Thyroid gland (tissue), 4 donors: ENCODE data around the gene PAX5.

Source experiments
- POLR2A ChIP-seq, 2 donors: fragments of 450-650 bp; IDR thresholded peaks; one replicate each; pipeline ENCODE4 v1.6.1; 2017; ENCODE audit warnings: antibody characterized with exemption in 2 of 2, mild to moderate bottlenecking in 2 of 2, moderate library complexity in 1 of 2
- TF ChIP-seq, protein P1 (sequence below), 6 experiments: fragments of 200-600 bp in 3 of 6; fragments of 450-650 bp in 3 of 6; sonication (generic) in 3 of 6; IDR thresholded peaks; one replicate each; pipeline ENCODE4 v1.5.1; 2016 to 2019; ENCODE audit warnings: antibody characterized with exemption in 6 of 6, mild to moderate bottlenecking in 2 of 6, inconsistent platforms in 1 of 6, moderate library complexity in 1 of 6

DNA sequence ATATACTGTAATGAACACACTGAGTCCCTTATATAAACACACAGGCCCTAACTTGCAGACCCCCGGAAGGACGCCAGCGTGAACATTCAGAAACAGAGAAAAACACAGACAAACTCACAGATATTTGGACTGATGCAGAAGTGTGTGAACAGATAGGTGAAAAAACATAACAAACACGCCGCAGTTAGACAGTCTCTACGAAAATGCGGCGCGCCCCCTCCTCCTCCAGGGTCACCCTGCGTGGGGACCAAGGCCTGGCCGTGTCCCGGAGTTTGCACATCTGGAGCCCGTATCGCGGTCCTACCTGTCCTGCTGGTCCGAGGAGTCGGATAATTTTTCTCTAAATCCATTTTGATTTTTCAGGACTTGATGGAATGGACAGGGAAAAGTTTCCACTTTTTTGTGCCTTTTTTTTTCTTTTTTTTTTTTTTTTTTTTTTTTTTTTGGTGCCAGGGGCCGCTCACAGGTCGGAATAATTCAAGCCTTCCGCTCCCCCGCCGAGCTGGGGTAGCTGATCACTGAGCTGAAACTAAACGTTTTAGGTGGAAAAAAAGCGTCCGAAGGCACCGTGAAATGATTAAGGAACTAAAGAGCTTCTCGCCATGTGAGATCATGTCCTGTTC lies at the start of gene PAX5:
- TF ChIP-seq, protein P1, sequence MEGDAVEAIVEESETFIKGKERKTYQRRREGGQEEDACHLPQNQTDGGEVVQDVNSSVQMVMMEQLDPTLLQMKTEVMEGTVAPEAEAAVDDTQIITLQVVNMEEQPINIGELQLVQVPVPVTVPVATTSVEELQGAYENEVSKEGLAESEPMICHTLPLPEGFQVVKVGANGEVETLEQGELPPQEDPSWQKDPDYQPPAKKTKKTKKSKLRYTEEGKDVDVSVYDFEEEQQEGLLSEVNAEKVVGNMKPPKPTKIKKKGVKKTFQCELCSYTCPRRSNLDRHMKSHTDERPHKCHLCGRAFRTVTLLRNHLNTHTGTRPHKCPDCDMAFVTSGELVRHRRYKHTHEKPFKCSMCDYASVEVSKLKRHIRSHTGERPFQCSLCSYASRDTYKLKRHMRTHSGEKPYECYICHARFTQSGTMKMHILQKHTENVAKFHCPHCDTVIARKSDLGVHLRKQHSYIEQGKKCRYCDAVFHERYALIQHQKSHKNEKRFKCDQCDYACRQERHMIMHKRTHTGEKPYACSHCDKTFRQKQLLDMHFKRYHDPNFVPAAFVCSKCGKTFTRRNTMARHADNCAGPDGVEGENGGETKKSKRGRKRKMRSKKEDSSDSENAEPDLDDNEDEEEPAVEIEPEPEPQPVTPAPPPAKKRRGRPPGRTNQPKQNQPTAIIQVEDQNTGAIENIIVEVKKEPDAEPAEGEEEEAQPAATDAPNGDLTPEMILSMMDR (IDR thresholded peaks at IDR 0.05), result no peak
- no peak for TF ChIP-seq POLR2A (IDR thresholded peaks at IDR 0.05)
